ENCODE measurements around the gene AK1. TPM values are rescaled to one million over a fixed set of nuclear protein-coding genes. Genes with fewer than 3 reads are reported as not detected.

Gene AK1
- total and polyA plus RNA-seq, 2 experiments from 2014 or later = 16.2 to 35.5 TPM

DNA sequence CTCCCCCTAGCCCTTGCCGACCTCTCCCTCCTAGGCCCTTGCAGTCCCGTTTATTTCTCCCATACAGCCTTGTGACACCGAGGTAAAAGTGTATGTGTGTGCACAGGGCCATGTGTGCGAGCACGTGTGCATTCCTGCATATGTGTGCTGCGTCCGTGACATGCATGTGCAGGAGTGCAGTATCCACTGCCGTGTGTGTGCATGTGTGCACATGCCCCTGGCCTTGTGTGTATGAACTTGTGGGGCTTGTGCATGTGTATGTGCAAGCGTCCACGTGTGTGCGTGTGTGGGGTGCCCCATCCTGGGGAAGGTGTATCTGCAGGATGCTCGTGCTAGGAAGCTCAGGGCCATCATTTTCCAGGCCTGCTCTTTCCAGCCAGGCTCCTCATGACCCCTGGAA, 6.6 kb downstream of the AK1 start:
- DNase-seq (ENCODE audit: low spot score) = no peak
- Histone ChIP-seq H3F3A (replicated peaks; ENCODE audit: low read depth) (no peaks in the 10 kb centered on the region), H3K27me3 (ENCODE audit: insufficient read depth) (no peaks in the 10 kb centered on the region), H3K27ac (ENCODE audit: low read depth) (no peak overlapping the region), H3K4me1 (ENCODE audit: insufficient read depth) (no peaks in the 10 kb centered on the region; the same call in 1 of the 2 replicates), H3K79me2 (replicated peaks; ENCODE audit: insufficient read depth) (no peaks in the 10 kb centered on the region), H3K4me2 (no peak overlapping the region), H4K20me1 (replicated peaks; ENCODE audit: insufficient read depth) (no peaks in the 10 kb centered on the region), H3K4me3 (no peak overlapping the region), H2AFZ (no peak overlapping the region), H3K36me3 (ENCODE audit: insufficient read depth) (no peaks in the 10 kb centered on the region), H3K9me2 (ENCODE audit: insufficient read depth) (no peaks in the 10 kb centered on the region)
- ATAC-seq = no peak
- Mint-ChIP-seq H3K4me1 (peaks cover 20% of the 10 kb centered on the region), H3K9me3 (no peaks in the 10 kb centered on the region), H3K36me3 (ENCODE audit: low read depth) (0 out of 3 replicates have a peak, but pooled peaks cover 4% of the 10 kb centered on the region), H3K4me3 (no peak overlapping the region), H3K27ac (no peak overlapping the region), H3K27me3 (ENCODE audit: insufficient read depth, low read depth, poor library complexity) (peaks cover 15% of the 10 kb centered on the region)
- TF ChIP-seq JUNB (IDR thresholded peaks at IDR 0.05; ENCODE audit: unreplicated experiment) = no peak
- TF ChIP-seq POLR2AphosphoS5 (IDR thresholded peaks at IDR 0.05; ENCODE audit: low read depth) = no peak
- TF ChIP-seq, protein P1, sequence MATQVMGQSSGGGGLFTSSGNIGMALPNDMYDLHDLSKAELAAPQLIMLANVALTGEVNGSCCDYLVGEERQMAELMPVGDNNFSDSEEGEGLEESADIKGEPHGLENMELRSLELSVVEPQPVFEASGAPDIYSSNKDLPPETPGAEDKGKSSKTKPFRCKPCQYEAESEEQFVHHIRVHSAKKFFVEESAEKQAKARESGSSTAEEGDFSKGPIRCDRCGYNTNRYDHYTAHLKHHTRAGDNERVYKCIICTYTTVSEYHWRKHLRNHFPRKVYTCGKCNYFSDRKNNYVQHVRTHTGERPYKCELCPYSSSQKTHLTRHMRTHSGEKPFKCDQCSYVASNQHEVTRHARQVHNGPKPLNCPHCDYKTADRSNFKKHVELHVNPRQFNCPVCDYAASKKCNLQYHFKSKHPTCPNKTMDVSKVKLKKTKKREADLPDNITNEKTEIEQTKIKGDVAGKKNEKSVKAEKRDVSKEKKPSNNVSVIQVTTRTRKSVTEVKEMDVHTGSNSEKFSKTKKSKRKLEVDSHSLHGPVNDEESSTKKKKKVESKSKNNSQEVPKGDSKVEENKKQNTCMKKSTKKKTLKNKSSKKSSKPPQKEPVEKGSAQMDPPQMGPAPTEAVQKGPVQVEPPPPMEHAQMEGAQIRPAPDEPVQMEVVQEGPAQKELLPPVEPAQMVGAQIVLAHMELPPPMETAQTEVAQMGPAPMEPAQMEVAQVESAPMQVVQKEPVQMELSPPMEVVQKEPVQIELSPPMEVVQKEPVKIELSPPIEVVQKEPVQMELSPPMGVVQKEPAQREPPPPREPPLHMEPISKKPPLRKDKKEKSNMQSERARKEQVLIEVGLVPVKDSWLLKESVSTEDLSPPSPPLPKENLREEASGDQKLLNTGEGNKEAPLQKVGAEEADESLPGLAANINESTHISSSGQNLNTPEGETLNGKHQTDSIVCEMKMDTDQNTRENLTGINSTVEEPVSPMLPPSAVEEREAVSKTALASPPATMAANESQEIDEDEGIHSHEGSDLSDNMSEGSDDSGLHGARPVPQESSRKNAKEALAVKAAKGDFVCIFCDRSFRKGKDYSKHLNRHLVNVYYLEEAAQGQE (IDR thresholded peaks at IDR 0.05; ENCODE audit: unreplicated experiment) = no peak
- no peak for TF ChIP-seq ZNF331 (CRISPR knock-in tag; IDR thresholded peaks at IDR 0.05; ENCODE audit: low read depth)
- TF ChIP-seq EZH2phosphoT487 (IDR thresholded peaks at IDR 0.05; ENCODE audit: unreplicated experiment) = no peak
- TF ChIP-seq CTCF (conservative IDR thresholded peaks at IDR 0.05; ENCODE audit: low read depth in 2 of 2) = no peak
- TF ChIP-seq ETS1 (IDR thresholded peaks at IDR 0.05) = no peak
- no peak for TF ChIP-seq CREB1 (CRISPR knock-in tag; IDR thresholded peaks at IDR 0.05; ENCODE audit: low read depth)
- no peak for TF ChIP-seq ZNF114 (CRISPR knock-in tag; IDR thresholded peaks at IDR 0.05)
- TF ChIP-seq NANOG (IDR thresholded peaks at IDR 0.05; ENCODE audit: borderline replicate concordance) = no peak
- no peak for TF ChIP-seq STAT1 (IDR thresholded peaks at IDR 0.05; ENCODE audit: unreplicated experiment)
- TF ChIP-seq, protein P2, sequence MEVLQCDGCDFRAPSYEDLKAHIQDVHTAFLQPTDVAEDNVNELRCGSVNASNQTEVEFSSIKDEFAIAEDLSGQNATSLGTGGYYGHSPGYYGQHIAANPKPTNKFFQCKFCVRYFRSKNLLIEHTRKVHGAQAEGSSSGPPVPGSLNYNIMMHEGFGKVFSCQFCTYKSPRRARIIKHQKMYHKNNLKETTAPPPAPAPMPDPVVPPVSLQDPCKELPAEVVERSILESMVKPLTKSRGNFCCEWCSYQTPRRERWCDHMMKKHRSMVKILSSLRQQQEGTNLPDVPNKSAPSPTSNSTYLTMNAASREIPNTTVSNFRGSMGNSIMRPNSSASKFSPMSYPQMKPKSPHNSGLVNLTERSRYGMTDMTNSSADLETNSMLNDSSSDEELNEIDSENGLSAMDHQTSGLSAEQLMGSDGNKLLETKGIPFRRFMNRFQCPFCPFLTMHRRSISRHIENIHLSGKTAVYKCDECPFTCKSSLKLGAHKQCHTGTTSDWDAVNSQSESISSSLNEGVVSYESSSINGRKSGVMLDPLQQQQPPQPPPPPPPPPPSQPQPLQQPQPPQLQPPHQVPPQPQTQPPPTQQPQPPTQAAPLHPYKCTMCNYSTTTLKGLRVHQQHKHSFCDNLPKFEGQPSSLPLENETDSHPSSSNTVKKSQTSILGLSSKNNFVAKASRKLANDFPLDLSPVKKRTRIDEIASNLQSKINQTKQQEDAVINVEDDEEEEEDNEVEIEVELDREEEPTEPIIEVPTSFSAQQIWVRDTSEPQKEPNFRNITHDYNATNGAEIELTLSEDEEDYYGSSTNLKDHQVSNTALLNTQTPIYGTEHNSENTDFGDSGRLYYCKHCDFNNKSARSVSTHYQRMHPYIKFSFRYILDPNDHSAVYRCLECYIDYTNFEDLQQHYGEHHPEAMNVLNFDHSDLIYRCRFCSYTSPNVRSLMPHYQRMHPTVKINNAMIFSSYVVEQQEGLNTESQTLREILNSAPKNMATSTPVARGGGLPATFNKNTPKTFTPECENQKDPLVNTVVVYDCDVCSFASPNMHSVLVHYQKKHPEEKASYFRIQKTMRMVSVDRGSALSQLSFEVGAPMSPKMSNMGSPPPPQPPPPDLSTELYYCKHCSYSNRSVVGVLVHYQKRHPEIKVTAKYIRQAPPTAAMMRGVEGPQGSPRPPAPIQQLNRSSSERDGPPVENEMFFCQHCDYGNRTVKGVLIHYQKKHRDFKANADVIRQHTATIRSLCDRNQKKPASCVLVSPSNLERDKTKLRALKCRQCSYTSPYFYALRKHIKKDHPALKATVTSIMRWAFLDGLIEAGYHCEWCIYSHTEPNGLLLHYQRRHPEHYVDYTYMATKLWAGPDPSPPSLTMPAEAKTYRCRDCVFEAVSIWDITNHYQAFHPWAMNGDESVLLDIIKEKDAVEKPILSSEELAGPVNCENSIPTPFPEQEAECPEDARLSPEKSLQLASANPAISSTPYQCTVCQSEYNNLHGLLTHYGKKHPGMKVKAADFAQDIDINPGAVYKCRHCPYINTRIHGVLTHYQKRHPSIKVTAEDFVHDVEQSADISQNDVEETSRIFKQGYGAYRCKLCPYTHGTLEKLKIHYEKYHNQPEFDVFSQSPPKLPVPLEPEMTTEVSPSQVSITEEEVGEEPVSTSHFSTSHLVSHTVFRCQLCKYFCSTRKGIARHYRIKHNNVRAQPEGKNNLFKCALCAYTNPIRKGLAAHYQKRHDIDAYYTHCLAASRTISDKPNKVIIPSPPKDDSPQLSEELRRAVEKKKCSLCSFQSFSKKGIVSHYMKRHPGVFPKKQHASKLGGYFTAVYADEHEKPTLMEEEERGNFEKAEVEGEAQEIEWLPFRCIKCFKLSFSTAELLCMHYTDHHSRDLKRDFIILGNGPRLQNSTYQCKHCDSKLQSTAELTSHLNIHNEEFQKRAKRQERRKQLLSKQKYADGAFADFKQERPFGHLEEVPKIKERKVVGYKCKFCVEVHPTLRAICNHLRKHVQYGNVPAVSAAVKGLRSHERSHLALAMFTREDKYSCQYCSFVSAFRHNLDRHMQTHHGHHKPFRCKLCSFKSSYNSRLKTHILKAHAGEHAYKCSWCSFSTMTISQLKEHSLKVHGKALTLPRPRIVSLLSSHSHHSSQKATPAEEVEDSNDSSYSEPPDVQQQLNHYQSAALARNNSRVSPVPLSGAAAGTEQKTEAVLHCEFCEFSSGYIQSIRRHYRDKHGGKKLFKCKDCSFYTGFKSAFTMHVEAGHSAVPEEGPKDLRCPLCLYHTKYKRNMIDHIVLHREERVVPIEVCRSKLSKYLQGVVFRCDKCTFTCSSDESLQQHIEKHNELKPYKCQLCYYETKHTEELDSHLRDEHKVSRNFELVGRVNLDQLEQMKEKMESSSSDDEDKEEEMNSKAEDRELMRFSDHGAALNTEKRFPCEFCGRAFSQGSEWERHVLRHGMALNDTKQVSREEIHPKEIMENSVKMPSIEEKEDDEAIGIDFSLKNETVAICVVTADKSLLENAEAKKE (CRISPR knock-in tag; IDR thresholded peaks at IDR 0.05) = no peak
- TF ChIP-seq EZH2 (IDR thresholded peaks at IDR 0.05; ENCODE audit: low read depth, unreplicated experiment) = no peak

Data from GM23338 (cell line).